Panc1 (cell line): Measurements from ENCODE around the gene CDCA4.

Source experiments
- REST ChIP-seq, 2 experiments: IDR thresholded peaks; 2 replicates each; pipeline ENCODE4 v1.6.1; 2011 to 2012; ENCODE audit warnings: low read depth in 2 of 2, control low read depth in 1 of 2, low read length in 1 of 2, mild to moderate bottlenecking in 1 of 2, moderate library complexity in 1 of 2; ENCODE audit not compliant: insufficient read depth in 1 of 2
- SIN3A ChIP-seq: IDR thresholded peaks from 2 replicates; pipeline ENCODE4 v1.6.1; 2012; ENCODE audit warnings: low read depth, mild to moderate bottlenecking, low read length, moderate library complexity, borderline replicate concordance; ENCODE audit not compliant: insufficient read depth
- TF ChIP-seq, protein P1 (sequence below): fragments of 450-650 bp; IDR thresholded peaks from 2 replicates; pipeline ENCODE4 v1.5.1; 2017; ENCODE audit warnings: mild to moderate bottlenecking

- no peak for TF ChIP-seq SIN3A
- TF ChIP-seq, protein P1, sequence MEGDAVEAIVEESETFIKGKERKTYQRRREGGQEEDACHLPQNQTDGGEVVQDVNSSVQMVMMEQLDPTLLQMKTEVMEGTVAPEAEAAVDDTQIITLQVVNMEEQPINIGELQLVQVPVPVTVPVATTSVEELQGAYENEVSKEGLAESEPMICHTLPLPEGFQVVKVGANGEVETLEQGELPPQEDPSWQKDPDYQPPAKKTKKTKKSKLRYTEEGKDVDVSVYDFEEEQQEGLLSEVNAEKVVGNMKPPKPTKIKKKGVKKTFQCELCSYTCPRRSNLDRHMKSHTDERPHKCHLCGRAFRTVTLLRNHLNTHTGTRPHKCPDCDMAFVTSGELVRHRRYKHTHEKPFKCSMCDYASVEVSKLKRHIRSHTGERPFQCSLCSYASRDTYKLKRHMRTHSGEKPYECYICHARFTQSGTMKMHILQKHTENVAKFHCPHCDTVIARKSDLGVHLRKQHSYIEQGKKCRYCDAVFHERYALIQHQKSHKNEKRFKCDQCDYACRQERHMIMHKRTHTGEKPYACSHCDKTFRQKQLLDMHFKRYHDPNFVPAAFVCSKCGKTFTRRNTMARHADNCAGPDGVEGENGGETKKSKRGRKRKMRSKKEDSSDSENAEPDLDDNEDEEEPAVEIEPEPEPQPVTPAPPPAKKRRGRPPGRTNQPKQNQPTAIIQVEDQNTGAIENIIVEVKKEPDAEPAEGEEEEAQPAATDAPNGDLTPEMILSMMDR = no peak
- TF ChIP-seq REST (IDR thresholded peaks at IDR 0.05; ENCODE audit: insufficient read depth in 1 of 2, low read depth in 2 of 2, low read length in 1 of 2) = no peak
These were observed 5.0 kb downstream of the CDCA4 start for GRCh38 chr14:105015905-105016304.
